Spleen (tissue), 11 donors: Measurements from ENCODE around the gene B4GALT2. TPM values are rescaled to one million over a fixed set of nuclear protein-coding genes. Genes with fewer than 3 reads are reported as not detected.

Source experiments
- DNase-seq: peaks from one replicate; pipeline ENCODE4 v3.0.0-alpha.2; 2020
- H3K27ac ChIP-seq, 8 donors: fragments of 200-600 bp; sonication (generic) in 7 of 8; 1 replicate in 4 of 8; 2 replicates in 4 of 8; pipeline versions ENCODE4 v1.5.0 to v1.8.0; 2016 to 2021; ENCODE audit warnings: inconsistent platforms in 4 of 8, mild to moderate bottlenecking in 4 of 8, moderate library complexity in 1 of 8
- H3K27me3 ChIP-seq, 7 donors: fragments of 200-600 bp; sonication (generic) in 6 of 7; replicated peaks in 1 of 7; 1 replicate in 4 of 7; 2 replicates in 3 of 7; pipeline versions ENCODE4 v1.5.0 to v1.8.0; 2016 to 2021; ENCODE audit warnings: inconsistent platforms in 3 of 7, mild to moderate bottlenecking in 1 of 7
- H3K36me3 ChIP-seq, 6 donors: fragments of 200-600 bp; sonication (generic) in 5 of 6; 1 replicate in 4 of 6; 2 replicates in 2 of 6; pipeline versions ENCODE4 v1.5.0 to v1.8.0; 2016 to 2021; ENCODE audit warnings: inconsistent platforms in 2 of 6
- H3K4me1 ChIP-seq, 6 donors: fragments of 200-600 bp; sonication (generic) in 5 of 6; 1 replicate in 3 of 6; 2 replicates in 3 of 6; pipeline versions ENCODE4 v1.5.0 to v1.8.0; 2016 to 2021; ENCODE audit warnings: inconsistent platforms in 3 of 6
- H3K4me3 ChIP-seq, 8 donors: fragments of 200-600 bp; sonication (generic) in 7 of 8; 1 replicate in 4 of 8; 2 replicates in 4 of 8; pipeline versions ENCODE4 v1.5.0 to v1.8.0; 2016 to 2021; ENCODE audit warnings: inconsistent platforms in 4 of 8, mild to moderate bottlenecking in 4 of 8, moderate library complexity in 2 of 8
- H3K9me3 ChIP-seq, 8 donors: fragments of 200-600 bp; sonication (generic) in 7 of 8; 1 replicate in 4 of 8; 2 replicates in 4 of 8; pipeline versions ENCODE4 v1.5.0 to v1.8.0; 2016 to 2021; ENCODE audit warnings: inconsistent platforms in 4 of 8
- CTCF ChIP-seq, 11 experiments: fragments of 200-600 bp in 7 of 11; fragments of 450-650 bp in 4 of 11; sonication (generic) in 4 of 11; IDR thresholded peaks in 8 of 11; conservative IDR thresholded peaks in 3 of 11; 1 replicate in 7 of 11; 2 replicates in 4 of 11; pipeline versions ENCODE4 v1.4.0 to v1.8.0; 2016 to 2021; ENCODE audit warnings: antibody characterized with exemption in 11 of 11, inconsistent platforms in 4 of 11, mild to moderate bottlenecking in 1 of 11
- POLR2A ChIP-seq, 3 donors: fragments of 450-650 bp; IDR thresholded peaks; one replicate each; pipeline ENCODE4 v1.5.1; 2017; ENCODE audit warnings: antibody characterized with exemption in 3 of 3, mild to moderate bottlenecking in 1 of 3
- POLR2AphosphoS5 ChIP-seq, 3 donors: sonication (generic); formaldehyde crosslinking; IDR thresholded peaks; one replicate each; pipeline ENCODE4 v1.5.1; 2017; ENCODE audit warnings: antibody characterized with exemption in 3 of 3
- WGBS, 5 donors: extraction: QIAGEN DNeasy Blood & Tissue Kit in 3 of 5; methylation state at CpG; one replicate each; pipeline versions ENCODE4 v1.1.5 to v1.1.7; 2013 to 2018; 5-methylcytosine and 5-hydroxymethylcytosine counted together
- intact Hi-C: fragments of 100-400 bp; cut with DNase I; formaldehyde crosslinking; loops from one replicate; pipeline ENCODE4 v1.15.0; 2023; ENCODE audit warnings: low total_unique reads
- polyA plus RNA-seq, 3 donors: library from polyadenylated mRNA; stranded (reverse); fragments of 200-250 nt; gene quantifications; one replicate each; pipeline ENCODE4 v1.2.1, GENCODE V29; 2013
- total RNA-seq, 7 donors: library from RNA; depleted of rRNA in 3 of 7; stranded (reverse); fragments of >200 nt in 3 of 7; fragmentation: NEBNext Ultra II Directional in 4 of 7; extraction: Animal tissue kit (Norgen Biotek cat#: 25700) in 4 of 7; gene quantifications; one replicate each; pipeline versions ENCODE4 v1.1.0 to v1.2.1, GENCODE V29; 2016 to 2021
- donor health status: healthy with polysubstance abuse.
- donor health status: DM: no; HTN: no; CAD: no; lungs with moderate emphysema.
- donor health status: DM: no; HTN: no; CAD: no.
- donor health status: Bipolar disorder and iron deficiency.
- donor health status: healthy.
- donor health status: DM: no; HTN: no; CAD: no.
- donor health status: DM: yes; HTN: yes; CAD: no.

B4GALT2 gene
- total and polyA plus RNA-seq, 10 donors = 7.0 to 23.3 (median 12.8) TPM

GRCh38 chr1:44002606-44003157, 23.7 kb downstream of the B4GALT2 start:
- no peak for TF ChIP-seq POLR2A (IDR thresholded peaks at IDR 0.05)
- TF ChIP-seq CTCF (IDR thresholded peaks at IDR 0.05 in 8 of 11, conservative IDR thresholded peaks at IDR 0.05 in 3 of 11) = no peak
- no peak for TF ChIP-seq POLR2AphosphoS5 (IDR thresholded peaks at IDR 0.05)
- peaks cover 0 to 7% (median 3%) of the 10 kb centered on the region in 6 donors for H3K4me1 ChIP-seq
- no peaks in the 10 kb centered on the region for H3K36me3 ChIP-seq
- intact Hi-C loops = no loop called here
- no peak for DNase-seq
- WGBS, 5 donors = 80 to 92% (median 86%) methylated on average over 10 to 14 of the region's 14 CpGs
- H3K27ac ChIP-seq = no peak overlapping the region
- no peaks in the 10 kb centered on the region for H3K9me3 ChIP-seq
- no peaks in the 10 kb centered on the region for H3K27me3 ChIP-seq
- H3K4me3 ChIP-seq = no peak overlapping the region

DNA sequence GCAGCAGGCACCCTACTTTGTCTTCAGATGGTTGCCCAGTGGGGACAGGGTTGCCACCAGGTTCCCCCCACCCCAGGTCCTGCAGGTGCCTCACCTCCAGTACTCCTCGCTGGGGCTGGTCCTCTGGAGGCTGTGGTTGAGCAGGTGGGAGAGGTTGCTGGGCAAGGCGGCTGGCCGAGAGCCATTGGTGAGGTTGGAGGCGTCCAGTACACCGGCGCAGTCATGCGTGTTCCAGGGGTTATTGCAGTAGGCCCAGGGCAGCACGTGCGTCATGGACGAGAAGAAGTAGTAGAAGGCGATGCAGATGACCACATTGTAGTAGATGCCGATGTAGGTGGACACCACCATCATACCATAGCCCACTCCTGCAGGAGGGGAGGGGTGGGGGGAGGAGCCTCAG, 29.2 kb downstream of the B4GALT2 start:
- 90 to 96% (median 92%) methylated on average over 12 of the region's 12 CpGs for WGBS, 5 donors
- Histone ChIP-seq H3K36me3 (no peaks in the 10 kb centered on the region), H3K9me3 (no peaks in the 10 kb centered on the region), H3K27me3 (no peaks in the 10 kb centered on the region), H3K27ac (no peak overlapping the region), H3K4me3 (no peak overlapping the region), H3K4me1 (peaks cover 0 to 7% (median 3%) of the 10 kb centered on the region in 6 donors)
- intact Hi-C loops = no loop called here
- no peak for DNase-seq
- TF ChIP-seq POLR2AphosphoS5 (IDR thresholded peaks at IDR 0.05) (no peak), CTCF (IDR thresholded peaks at IDR 0.05 in 8 of 11, conservative IDR thresholded peaks at IDR 0.05 in 3 of 11) (no peak), POLR2A (IDR thresholded peaks at IDR 0.05) (no peak)

DNA sequence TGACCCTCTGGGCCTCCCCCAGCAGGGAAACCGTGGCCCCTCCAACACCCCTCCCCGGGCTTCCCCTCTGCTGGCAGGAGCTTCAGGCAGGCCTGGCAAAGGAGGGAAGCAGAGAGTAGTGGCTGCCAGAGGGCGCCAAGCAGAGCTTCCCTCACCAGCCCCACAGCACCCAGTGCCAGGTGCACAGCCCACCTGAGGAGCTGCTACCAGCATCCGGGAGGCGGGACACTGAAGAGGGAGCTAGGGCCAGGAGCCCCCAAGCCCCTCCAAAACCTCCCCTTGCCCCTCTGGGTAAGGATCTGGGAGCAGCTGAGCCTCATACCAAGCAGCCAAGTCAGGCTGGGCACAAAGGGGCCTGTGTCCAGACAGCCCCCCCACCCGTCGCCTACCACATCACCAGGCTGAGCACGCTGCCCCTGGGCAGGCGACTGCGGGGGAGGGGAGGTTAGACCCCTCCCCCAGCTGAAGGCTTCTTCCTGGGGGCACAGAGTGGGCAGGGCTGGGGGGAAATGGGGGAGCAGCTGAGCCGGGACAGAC, 32.0 kb downstream of the B4GALT2 start:
- Histone ChIP-seq H3K27me3 (no peaks in the 10 kb centered on the region), H3K4me3 (no peak overlapping the region), H3K36me3 (no peaks in the 10 kb centered on the region), H3K9me3 (no peaks in the 10 kb centered on the region), H3K4me1 (peaks cover 0 to 2% (median 0%) of the 10 kb centered on the region in 6 donors), H3K27ac (no peak overlapping the region)
- TF ChIP-seq CTCF (IDR thresholded peaks at IDR 0.05 in 8 of 11, conservative IDR thresholded peaks at IDR 0.05 in 3 of 11) = no peak
- no peak for TF ChIP-seq POLR2AphosphoS5 (IDR thresholded peaks at IDR 0.05)
- no peak for TF ChIP-seq POLR2A (IDR thresholded peaks at IDR 0.05)
- WGBS, 5 donors = 67 to 90% (median 80%) methylated on average over 2 to 11 of the region's 11 CpGs
- DNase-seq = no peak
- intact Hi-C loops = no loop called here

DNA sequence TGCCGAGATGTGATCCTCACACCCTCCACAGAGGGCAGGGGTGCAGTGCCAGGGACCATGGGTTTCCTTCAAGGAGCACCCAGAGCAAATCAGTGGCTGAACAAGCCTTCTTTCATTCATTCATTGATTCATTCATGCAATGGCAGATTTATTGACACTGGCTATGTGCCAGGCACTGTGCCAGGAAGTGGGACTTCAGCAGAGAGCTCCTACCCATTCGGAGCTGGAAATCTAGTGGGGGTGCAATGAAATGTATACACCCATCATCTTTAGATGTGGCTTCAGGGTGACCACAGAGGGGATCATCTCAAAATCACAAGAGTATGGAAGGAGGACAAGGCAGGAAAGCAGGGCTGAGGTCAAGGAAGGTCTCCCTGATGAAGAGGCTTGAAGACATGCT, 33.4 kb downstream of the B4GALT2 start:
- 55 to 74% (median 66%) methylated on average over 2 of the region's 2 CpGs for WGBS, 5 donors
- no peaks in the 10 kb centered on the region for H3K9me3 ChIP-seq
- H3K27me3 ChIP-seq = no peaks in the 10 kb centered on the region
- H3K4me1 ChIP-seq = no peaks in the 10 kb centered on the region
- intact Hi-C loops = no loop called here
- no peak for DNase-seq
- TF ChIP-seq POLR2AphosphoS5 (IDR thresholded peaks at IDR 0.05) = no peak
- TF ChIP-seq CTCF (IDR thresholded peaks at IDR 0.05 in 8 of 11, conservative IDR thresholded peaks at IDR 0.05 in 3 of 11) = no peak
- TF ChIP-seq POLR2A (IDR thresholded peaks at IDR 0.05) = no peak
- H3K4me3 ChIP-seq = no peak overlapping the region
- no peak overlapping the region for H3K27ac ChIP-seq
- no peaks in the 10 kb centered on the region for H3K36me3 ChIP-seq
